ENCODE measurements around the gene WASHC2C.
"Not testable (repeated sequence)": the region's sequence is repeated elsewhere in the genome, so short reads cannot be mapped to it uniquely, and the experiment has no call there.

GRCh38 chr10:45753979-45754495 lies 27.0 kb downstream of the WASHC2C start:
- TF ChIP-seq EP300, POLR2A (IDR thresholded peaks at IDR 0.05): not testable (repeated sequence)
